Activated CD4-positive, alpha-beta T cell treated with anti-CD3 and anti-CD28 coated beads for 4 hours (primary cell): Measurements from ENCODE around the gene SLC25A52.
A peak's percentile ranks its signal among the peaks of the same experiment; 100 is the strongest.
"Not testable (repeated sequence)": the region's sequence is repeated elsewhere in the genome, so short reads cannot be mapped to it uniquely, and the experiment has no call there.

Experiments used
- DNase-seq, 2 donors: peaks; one replicate each; pipeline ENCODE4 v3.0.0-alpha.2; 2020

The SLC25A52 gene, protein sequence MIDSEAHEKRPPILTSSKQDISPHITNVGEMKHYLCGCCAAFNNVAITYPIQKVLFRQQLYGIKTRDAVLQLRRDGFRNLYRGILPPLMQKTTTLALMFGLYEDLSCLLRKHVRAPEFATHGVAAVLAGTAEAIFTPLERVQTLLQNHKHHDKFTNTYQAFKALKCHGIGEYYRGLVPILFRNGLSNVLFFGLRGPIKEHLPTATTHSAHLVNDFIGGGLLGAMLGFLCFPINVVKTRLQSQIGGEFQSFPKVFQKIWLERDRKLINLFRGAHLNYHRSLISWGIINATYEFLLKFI

DNA sequence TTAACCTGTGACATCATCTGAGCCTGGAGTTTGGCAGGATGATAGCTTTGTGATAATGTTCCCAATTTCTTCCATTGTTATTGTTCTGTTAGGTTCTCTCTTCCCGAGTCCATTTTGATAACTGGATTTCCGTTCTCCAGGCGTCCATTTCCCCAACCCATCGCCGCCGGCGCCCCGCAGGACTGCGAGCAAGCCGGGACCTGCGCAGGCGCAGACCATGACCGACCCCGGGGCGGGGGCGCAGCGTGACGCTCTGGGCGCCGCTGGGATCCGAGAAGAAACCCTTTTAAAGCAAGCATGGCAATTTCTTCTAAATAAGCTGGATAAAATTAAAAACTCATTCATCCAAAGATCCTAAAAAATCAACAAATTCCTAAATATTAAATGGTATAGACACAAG lies at the start of gene SLC25A52:
TSS of gene SLC25A52 (minus strand) at position 186 of the 400 bp plus-strand sequence. CDS start 219 bp downstream, outside the sequence.
- no peak for DNase-seq

DNA sequence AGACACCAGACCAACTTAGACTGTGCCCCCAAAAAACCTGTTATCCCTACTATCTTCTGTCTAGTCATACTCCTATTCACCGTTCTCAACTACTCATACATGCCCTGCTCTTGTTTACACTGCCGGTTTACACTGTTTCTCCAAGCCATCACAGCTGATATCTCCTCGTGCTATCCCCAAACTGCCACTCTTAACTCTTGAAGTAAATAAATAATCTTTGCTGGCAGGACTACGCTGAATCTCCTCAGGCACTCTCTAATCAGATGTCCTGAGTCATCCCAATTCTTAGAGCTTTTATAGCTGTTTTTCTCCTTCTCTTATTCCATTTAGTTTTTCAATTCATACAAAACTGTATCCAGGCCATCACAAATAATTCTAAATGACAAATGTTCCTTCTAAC lies 48.4 kb upstream of the SLC25A52 start:
- DNase-seq, result not testable (repeated sequence)

DNA sequence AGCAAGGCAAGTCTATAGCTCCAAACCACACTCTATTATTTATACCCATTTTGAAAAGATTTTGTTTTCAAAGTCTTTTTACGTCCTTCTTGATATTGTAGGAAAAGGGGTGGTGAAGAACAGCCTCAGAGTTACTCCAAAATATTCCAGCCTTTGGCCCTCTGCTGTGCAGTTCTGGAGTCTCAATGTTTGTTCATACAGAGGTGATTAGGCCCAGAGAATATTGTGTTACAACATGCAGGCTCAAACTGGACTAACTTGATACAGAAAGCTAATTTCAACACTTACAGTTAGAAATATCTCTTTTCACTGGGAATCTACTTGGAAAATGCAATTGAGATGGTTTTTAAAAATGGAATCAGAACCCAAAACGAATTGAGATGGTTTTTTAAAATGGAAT lies 40.4 kb upstream of the SLC25A52 start:
- DNase-seq, result no peak

DNA sequence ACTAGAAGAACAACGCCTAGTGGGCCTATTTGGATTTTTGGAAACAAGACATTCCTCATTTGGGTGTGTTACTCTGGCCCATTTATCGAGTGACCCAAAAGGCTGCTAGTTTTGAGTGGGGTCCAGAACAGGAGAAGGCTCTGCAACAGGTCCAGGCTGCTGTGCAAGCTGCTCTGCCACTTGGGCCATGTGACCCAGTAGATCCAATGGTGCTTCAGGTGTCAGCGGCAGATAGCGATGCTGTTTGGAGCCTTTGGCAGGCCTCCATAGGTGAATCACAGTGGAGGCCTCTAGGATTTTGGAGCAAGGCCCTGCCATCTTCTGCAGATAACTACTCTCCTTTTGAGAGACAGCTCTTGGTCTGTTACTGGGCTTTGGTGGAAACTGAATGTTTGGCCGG lies 38.6 kb upstream of the SLC25A52 start:
- DNase-seq, result not testable (repeated sequence)

DNA sequence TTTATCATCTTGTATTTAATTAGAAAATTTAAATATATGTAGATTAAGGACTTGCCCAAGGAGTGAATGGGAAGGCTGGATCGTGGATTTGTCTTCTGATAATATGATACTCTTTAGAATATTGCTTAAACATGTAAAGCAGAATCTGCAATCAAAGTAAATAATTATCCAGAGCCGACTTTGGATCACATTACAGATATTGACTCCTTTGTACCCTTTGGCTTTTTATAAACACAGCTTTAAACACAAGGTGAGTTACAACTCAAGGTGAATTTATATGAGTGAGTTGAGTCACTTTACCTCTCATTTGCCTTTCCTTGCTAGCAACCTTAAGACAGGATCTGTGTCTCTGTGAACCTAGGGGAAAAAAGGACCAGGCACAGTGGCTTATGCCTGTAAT lies 37.7 kb upstream of the SLC25A52 start:
- no peak for DNase-seq

DNA sequence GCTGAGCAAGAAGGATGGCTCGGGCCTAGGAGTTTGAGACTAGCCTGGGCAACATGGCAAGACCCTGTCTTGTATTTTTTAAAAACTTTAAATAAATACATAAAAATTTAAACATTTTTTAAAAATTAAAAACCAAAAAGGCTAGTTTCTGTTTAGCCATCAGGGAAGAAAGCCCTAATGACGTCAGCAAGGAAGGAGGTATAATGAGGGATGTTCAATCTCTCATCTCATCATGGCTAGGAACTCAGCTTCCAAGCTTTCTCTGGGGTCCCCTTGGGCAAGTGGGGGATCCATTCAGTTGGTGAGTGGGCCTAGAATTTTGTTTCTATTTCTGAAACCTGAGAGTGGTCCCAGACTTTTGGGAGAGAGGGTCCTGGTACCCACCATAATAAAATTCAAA lies 35.1 kb upstream of the SLC25A52 start:
- DNase-seq, result no peak

DNA sequence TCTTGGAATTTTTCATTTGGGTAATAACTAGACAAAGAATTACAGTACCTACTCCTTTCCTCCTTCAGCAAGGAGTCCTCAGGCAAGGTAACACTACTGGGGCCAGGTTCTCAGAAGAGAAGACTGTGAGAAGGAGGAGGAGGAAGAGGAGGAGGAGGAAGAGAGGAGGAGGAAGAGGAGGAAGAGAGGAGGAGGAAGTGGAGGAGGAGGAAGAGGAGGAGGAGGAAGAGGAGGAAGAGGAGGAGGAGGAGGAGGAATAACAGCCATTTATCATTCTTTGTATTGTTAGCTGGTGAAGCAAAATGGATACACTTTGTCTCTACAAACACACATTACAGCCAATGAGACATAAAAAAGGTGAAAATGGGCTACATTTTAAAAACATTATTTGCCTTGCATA lies 32.9 kb upstream of the SLC25A52 start:
- no peak for DNase-seq

DNA sequence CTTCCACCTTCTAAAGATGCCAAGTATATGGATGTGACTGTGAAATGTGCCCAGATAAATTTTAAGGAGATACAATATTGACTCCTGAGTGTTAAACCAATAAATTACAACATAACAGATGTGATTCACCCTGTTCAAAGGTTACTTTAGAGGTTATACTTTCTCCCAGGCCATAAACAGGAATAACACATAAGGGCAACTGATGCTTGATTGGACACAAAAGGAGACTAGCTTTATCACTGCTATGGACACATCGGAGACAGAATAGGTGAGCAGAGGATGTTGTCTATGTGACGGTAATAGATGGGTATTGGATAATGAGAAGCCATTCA lies 31.9 kb upstream of the SLC25A52 start:
- no peak for DNase-seq

DNA sequence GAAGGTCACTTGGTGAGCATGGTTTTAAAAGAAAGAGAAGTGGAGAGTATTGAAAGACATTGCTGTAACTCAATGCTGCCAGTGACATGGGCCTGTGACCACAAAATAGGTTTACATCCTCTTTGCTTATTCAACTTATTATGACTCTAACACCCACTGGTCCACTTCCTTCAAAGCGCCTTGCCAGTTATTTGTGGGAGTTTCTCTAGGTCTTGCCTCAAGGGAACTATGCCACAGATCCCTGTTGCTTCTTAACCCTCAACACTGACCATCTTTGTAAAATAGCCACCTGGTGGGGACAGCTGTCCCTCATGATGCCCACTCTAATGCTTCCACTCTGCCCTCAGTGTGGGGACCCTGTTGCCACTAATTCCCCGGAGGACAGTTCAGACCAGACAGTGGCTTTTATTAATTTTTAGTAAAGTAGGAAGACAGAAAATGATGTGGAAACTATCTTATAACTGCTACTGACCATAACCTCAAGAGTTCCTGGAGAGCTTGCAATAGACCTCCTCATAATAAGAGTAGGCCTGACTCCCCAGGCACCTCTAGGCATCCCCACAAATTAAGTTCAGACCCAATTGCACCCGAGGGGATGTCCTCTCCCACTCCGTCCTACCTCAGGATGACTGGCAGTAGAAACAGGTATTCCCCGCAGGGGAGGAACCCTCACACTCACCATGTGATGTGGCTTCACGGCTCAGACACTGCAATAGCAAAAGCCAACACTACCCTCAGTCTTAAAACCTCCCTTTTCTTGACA lies 31.3 kb upstream of the SLC25A52 start:
- no peak for DNase-seq

DNA sequence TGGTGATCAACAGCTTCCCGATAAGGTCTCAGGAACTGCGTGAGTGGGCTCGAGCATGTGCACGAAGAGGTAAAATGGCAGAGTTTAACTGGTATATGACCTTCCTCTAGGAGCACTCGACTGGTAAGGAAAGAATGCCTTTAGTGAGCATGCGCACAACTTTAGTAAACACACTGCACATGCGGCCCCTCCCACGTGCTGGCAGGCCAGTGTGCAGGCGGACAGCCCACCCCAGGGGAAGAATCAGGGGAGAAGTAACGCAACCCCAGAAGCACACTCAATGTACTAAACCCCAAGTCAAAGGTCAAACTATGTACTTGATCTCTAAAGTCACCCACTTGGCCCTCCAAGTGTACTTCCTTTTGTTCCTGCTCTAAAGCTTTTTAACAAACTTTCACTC lies 28.7 kb upstream of the SLC25A52 start:
- DNase-seq, result no peak

DNA sequence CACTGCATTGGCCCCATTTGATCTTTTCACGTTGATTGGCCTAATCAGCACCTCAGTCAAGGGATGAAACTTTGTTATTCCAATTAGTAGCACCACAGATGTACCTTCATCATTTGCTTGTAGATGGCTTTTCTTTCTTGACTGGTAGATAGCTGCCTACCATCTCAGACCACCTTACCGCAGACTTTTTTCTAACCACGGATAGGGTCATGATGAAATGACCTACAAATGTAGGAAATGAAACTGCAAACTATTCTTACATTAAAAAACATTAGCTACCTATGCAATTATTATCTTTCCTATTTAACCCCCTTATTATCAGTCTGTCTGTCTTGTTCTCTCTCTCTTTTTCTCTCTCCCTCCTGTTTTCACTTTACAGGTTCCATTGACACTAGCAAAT lies 22.4 kb upstream of the SLC25A52 start:
- no peak for DNase-seq

DNA sequence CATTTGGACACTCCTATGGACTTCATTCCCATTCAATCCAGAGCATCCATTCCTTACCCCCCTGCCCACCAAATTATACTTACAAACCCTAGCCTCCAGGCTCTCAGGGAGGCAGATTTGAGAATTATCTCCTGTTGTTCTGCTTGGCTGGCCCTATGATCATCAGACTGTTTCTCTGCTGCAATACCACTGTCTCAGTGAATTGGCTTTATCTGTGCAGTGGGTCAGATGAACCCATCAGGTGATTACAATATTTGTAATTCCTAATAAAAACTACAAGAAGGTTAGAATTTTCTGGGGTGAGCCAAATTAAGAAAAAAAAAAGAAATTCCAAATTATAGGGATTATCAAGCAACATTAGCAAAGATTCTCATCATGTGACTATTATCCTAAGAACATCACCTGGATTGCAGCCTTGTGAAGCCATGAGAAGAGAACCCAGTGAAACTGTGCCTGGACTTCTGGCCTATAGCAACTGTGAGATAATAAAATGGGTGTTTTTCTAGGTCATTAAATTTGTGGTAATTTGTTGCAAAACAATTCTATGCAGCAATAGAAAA lies 17.8 kb upstream of the SLC25A52 start:
- DNase-seq, result no peak

DNA sequence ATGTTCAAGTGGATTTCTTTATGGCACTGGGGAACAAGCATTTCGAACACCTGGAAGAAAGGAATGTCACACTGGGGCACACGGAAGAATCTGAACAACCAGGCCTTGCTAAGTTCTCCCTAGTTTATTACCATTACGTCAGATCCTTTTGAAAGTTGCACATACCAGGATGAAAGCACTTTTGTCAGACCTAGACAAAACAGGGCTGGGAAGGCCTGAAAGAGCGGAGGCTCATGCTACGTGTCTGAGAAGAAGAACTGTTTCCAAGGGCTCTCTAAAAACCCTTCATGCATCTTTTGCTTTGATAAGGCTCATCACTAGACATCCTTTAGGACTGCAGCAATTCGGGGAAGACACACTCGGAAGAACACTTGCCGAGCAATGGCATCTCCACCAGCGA lies 15.4 kb upstream of the SLC25A52 start:
- no peak for DNase-seq

DNA sequence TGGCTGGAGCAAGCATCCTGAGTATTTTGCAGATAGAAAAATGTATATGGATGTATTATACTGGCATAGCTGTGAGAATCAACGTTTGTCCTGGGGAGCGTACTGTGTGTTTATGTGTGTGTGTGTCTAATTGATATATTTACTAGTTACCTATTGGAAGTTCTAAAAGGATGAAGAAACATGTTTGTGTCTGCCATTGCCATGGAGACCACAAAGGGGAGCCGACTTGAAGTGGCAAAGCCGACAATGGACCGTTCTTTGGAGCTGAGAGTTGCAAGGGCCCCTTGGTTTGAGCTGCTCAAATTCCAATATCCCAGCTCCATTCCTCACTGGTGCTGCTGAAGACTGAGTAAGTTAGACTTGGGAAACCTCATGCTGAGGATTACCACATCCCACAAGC lies 14.3 kb upstream of the SLC25A52 start:
- DNase-seq, result no peak

DNA sequence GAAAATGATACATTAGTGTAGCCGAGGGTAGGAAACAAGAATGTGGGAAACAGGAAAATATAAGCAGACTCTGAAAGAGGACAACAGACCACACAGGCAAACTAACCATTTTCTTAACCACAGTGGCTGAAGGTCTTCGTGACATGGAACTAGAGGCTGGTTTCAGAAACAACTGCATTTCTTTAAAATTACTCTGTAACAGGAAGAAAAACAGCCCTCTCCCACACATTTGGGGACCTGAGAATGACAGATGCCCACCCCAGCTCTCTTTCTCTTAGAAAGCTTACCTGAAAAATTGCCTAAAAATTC lies 13.8 kb upstream of the SLC25A52 start:
- no peak for DNase-seq

DNA sequence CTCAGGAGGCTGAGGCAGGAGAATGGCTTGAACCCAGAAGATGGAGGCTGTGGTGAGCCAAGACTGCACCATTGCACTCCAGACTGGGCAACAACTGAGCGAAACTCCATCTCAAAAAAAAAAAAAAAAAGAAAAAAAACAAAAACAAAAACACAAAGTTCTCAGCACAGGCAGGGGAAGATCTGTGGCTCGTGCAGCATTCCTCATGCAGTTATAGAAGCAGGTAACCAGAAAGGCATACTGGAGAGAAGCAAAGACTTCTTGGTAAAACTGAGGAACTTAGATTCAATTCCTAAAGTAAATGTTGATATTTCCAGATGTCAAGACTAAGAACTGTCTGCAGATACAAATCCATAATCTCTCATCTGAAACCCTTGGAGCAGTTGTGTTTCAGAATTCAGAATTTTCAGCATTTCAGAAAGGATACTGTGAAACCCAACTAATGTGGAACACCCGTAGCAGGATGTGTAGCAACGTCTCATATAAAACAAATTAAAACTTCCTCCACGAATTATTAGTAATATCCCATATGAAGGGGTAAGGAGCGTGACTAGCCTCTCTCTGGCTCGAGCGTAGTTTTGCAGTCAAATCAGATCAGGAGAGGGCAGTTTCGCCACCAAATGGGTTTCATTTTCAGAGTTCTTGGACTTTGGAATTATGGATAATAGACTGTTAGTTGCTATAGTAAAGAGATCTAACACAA lies 13.2 kb upstream of the SLC25A52 start:
- DNase-seq, result no peak

DNA sequence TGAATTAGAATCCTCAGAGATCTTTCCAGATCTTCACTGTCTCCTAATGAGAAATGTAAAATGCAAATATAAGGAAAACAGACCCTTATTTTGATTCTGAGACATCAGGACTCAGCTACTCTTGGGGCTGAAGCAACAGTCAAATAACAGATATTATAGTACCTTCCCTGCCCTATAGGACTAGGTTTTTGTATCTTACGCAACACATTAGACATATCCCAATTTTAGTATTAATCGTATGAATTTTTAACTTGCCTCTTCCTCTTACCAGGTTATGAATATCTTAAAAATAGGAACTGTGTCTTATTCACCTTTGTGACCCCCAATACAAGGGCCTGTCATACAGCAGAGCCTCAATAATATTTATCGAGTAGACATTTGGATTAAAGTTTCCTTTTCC lies 12.0 kb upstream of the SLC25A52 start:
- no peak for DNase-seq

DNA sequence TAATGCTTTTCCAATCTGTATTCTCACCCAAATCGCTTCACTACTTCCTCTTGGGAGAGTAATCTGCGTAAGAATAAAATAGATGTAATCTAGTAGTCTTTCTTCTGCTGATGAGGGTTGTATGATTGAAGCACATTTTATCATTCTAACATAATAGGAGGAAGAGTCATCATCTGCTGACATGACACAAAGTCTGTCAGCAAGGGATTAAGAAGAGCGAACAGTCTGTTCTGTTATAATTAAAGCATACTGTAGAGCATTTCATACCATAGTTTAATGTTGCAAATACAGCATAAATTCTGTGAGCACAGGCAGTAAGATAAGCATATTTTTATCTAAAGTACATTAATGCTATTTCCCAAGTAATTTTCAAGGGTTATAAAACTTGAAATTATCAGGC lies 10.4 kb downstream of the SLC25A52 start:
- no peak for DNase-seq

DNA sequence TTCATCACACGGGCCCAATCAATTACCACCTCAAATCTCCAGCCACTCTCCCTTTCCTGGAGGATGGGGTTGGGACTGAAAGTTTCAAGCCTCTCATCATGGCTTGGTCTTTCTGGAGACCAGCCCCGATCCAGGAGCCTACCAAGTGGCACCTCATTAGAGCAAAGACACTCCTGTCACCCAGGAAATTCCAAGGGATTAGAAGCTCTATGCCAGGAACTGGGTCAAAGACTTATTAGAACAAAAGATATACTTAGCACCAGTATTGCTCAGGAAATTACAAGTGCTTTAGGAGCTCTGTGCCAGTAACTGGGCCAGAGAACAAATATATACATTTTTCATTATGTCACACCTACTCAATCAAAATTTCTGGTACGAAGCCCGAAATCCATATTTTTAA lies 14.3 kb downstream of the SLC25A52 start:
- DNase-seq, result no peak

DNA sequence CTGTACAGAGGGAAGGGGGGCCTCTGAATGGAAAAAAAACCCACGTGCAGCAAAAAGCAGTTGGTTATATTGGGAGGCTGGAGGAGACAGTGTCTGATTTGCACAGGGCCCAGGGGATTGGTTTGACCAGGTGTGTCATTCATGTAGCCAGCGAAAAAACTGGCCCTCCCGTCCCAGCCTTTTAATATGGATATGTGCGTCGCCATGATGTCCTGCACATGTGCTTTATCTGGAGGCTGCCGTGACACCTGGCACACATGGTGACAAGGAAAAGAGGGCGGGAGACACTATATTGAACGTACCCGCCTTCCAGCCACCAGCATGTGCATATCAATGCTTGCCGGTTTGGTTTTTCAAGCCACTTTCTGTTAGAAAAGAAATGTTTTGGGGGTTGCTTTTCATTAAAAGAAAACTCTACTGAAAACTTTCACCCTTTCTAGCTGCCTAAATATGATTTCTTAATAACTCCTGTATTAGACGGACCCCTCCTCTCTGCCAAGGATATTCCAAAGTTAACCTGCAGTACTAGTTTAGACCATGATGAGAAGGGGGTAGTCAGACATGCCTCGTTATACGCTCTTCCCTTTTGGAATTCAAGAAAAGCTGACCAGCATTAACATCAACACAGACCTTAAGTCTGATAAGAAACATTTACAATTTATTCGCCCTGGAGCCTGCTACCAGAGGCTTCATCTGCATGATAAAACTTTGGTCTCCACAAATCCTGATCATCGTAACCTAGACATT lies 16.2 kb downstream of the SLC25A52 start:
- DNase-seq, result no peak

DNA sequence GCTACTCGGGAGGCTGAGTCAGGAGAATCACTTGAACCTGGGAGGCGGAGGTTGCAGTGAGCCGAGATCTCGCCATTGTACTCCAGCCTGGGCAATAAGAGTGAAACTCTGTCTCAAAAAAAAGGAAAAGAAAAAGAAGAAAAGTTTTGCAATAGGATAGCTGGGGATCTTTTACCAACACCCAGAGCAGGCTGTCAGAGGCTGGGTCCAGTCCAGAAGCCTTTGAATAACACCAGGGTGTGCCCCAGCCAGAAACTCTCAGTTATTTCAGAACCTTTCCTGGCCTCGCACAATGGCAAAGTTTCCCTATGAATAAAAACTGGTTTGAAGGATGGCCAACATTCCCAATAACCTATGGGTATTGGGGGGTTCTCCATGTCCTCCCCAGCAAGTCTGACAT lies 17.1 kb downstream of the SLC25A52 start:
- not testable (repeated sequence) for DNase-seq

DNA sequence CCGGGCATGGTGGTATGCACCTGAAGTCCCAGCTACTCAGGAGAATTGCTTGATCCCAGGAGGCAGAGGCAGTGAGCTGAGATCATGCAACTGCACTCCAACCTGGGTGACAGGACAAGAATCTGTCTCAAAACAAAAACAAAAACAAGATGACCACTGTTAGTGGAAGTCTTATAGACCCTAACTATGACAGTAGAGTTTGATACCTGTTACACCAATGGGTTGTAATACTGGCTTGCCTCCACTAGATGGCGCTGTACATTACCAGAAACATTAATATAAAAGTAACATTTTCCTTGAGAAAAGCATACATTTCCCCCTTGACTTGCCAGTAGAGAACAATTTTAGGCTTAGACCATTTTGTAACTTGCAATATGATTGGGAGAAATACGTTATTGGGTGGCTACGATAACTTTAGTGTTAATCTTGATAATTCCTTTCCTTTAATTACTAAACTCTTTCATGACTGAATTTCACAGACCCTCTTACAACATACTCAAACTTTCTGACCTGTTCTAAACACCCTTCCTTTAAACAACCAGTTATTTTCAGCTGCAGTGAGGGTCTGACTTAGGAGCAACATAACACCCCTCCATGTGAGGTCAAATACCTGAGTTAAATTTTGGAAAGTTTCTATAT lies 19.5 kb downstream of the SLC25A52 start:
- peak; percentile 27 to 57 for DNase-seq

DNA sequence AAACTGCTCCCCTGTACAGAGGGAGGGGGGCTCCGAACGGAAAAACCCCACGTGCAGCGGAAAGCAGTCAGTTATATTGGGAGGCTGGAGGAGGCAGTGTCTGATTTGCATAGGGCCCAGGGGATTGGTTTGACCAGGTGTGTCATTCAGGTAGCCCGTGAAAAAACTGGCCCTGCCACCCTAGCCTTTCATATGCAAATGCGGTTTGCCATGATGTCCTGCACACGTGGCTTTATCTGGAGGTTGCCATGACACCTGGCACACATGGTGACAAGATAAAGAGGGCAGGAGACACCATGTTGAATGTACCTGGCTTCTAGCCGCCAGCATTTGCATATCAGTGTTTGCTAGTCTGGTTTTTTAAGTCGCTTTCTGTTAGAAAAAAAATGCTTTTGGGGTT lies 20.5 kb downstream of the SLC25A52 start:
- DNase-seq, result no peak
